B cell (primary cell): ENCODE data around the gene PLA2G2D. TPM values are rescaled to one million over a fixed set of nuclear protein-coding genes. Genes with fewer than 3 reads are reported as not detected.

Source experiments
- ATAC-seq: fragments of 200-7000 bp; cut with Tn5 transposase; one replicate; pipeline ENCODE4 v1.10.0; 2021; ENCODE audit warnings: low read depth, mild to moderate bottlenecking, moderate number of reproducible peaks, moderate library complexity
- CTCF ChIA-PET: fragments of 350-600 bp; sonication (Branson Sonifier 250); formaldehyde crosslinking; loops from one replicate; lab custom pipeline; 2021; ENCODE audit warnings: antibody characterized with exemption, inconsistent platforms; lab: Charles Lee
- POLR2A ChIA-PET: fragments of 350-600 bp; sonication (Branson Sonifier 250); formaldehyde crosslinking; loops from one replicate; lab custom pipeline; 2021; ENCODE audit warnings: antibody characterized with exemption; lab: Charles Lee
- DNase-seq: peaks from one replicate; pipeline ENCODE4 v3.0.0; 2013
- H2AFZ ChIP-seq: 2 replicates; pipeline ENCODE4 v1.6.1; 2012; ENCODE audit warnings: mild to moderate bottlenecking, low read depth, low read length; ENCODE audit not compliant: insufficient read depth, poor library complexity, severe bottlenecking
- H3K27ac ChIP-seq, 2 donors: 1 replicate in 1 of 2; 2 replicates in 1 of 2; pipeline ENCODE4 v1.5.1; 2012 to 2013; ENCODE audit warnings: low read length in 2 of 2, mild to moderate bottlenecking in 2 of 2, moderate library complexity in 1 of 2
- H3K27me3 ChIP-seq, 4 experiments: fragments of 200-600 bp in 1 of 4; sonication (generic) in 1 of 4; replicated peaks in 1 of 4; 1 replicate in 2 of 4; 2 replicates in 2 of 4; pipeline versions ENCODE4 v1.6.1 to v1.7.0; 2013 to 2016; ENCODE audit warnings: low read length in 3 of 4, mild to moderate bottlenecking in 2 of 4, mixed read lengths in 1 of 4, moderate library complexity in 1 of 4; ENCODE audit not compliant: insufficient read depth in 4 of 4, control insufficient read depth in 3 of 4; ENCODE audit errors: control extremely low read depth in 1 of 4
- H3K36me3 ChIP-seq, 2 experiments: replicated peaks in 1 of 2; 1 replicate in 1 of 2; 2 replicates in 1 of 2; pipeline versions ENCODE4 v1.6.1 to v1.7.1; 2013; ENCODE audit warnings: low read length in 1 of 2; ENCODE audit not compliant: insufficient read depth in 2 of 2, control insufficient read depth in 1 of 2; ENCODE audit errors: control extremely low read depth in 1 of 2, extremely low read depth in 1 of 2
- H3K4me1 ChIP-seq, 2 donors: fragments of 200-600 bp in 1 of 2; sonication (generic) in 1 of 2; 1 replicate in 1 of 2; 2 replicates in 1 of 2; pipeline versions ENCODE4 v1.5.1 to v1.6.1; 2013 to 2017; ENCODE audit warnings: low read length in 2 of 2; ENCODE audit not compliant: control insufficient read depth in 2 of 2, insufficient read depth in 2 of 2
- H3K4me2 ChIP-seq: replicated peaks from 2 replicates; pipeline ENCODE3; 2012; ENCODE audit warnings: mild to moderate bottlenecking, low read depth, low read length; ENCODE audit not compliant: poor library complexity, severe bottlenecking
- H3K4me3 ChIP-seq, 5 experiments: fragments of 200-600 bp in 1 of 5; sonication (generic) in 1 of 5; 1 replicate in 3 of 5; 2 replicates in 2 of 5; pipeline versions ENCODE4 v1.5.1 to v1.7.0; 2011 to 2016; ENCODE audit warnings: low read length in 4 of 5, mild to moderate bottlenecking in 4 of 5, low read depth in 2 of 5, control low read depth in 1 of 5, moderate library complexity in 1 of 5; ENCODE audit not compliant: insufficient read depth in 1 of 5; ENCODE audit errors: control extremely low read depth in 1 of 5, extremely low read depth in 1 of 5
- H3K79me2 ChIP-seq: fragments of 200-600 bp; sonication (generic); one replicate; pipeline ENCODE4 v1.6.0; 2016; ENCODE audit warnings: low read length; ENCODE audit not compliant: control insufficient read depth, insufficient read depth
- H3K9ac ChIP-seq: fragments of 200-600 bp; sonication (generic); 2 replicates; pipeline ENCODE4 v1.6.1; 2017; ENCODE audit warnings: mild to moderate bottlenecking, low read length, moderate library complexity
- H3K9me3 ChIP-seq, 3 donors: one replicate each; pipeline versions ENCODE4 v1.6.1 to v1.7.1; 2013; ENCODE audit warnings: low read length in 2 of 3; ENCODE audit not compliant: control insufficient read depth in 2 of 3, insufficient read depth in 1 of 3; ENCODE audit errors: control extremely low read depth in 1 of 3
- H4K20me1 ChIP-seq: 2 replicates; pipeline ENCODE4 v1.6.0; 2012; ENCODE audit warnings: mild to moderate bottlenecking, low read length; ENCODE audit not compliant: insufficient read depth, control insufficient read depth, poor library complexity, severe bottlenecking
- H3K27ac Mint-ChIP-seq: one replicate; pipeline ENCODE4 v1.8.0; 2021; ENCODE audit warnings: mixed read lengths
- H3K27me3 Mint-ChIP-seq: one replicate; pipeline ENCODE4 v1.8.0; 2021; ENCODE audit warnings: mixed read lengths
- H3K4me1 Mint-ChIP-seq: one replicate; pipeline ENCODE4 v1.8.0; 2021; ENCODE audit warnings: mixed read lengths
- H3K4me3 Mint-ChIP-seq: one replicate; pipeline ENCODE4 v1.8.0; 2021; ENCODE audit warnings: mixed read lengths
- H3K9me3 Mint-ChIP-seq: one replicate; pipeline ENCODE4 v1.8.0; 2022; ENCODE audit warnings: mixed read lengths; ENCODE audit not compliant: insufficient read depth
- EZH2 ChIP-seq: IDR thresholded peaks from 2 replicates; pipeline ENCODE4 v1.6.1; 2012; ENCODE audit warnings: borderline replicate concordance, low read depth, mild to moderate bottlenecking, moderate library complexity, low read length; ENCODE audit not compliant: insufficient read depth, poor library complexity, severe bottlenecking
- WGBS: methylation state at CpG from one replicate; pipeline ENCODE4 v1.1.5; 2013; ENCODE audit warnings: missing lambda C conversion rate; ENCODE audit not compliant: insufficient coverage; 5-methylcytosine and 5-hydroxymethylcytosine counted together
- intact Hi-C: fragments of 100-400 bp; cut with micrococcal nuclease; formaldehyde crosslinking; loops from one replicate; pipeline ENCODE4 v1.10.0; 2022
- polyA plus RNA-seq: library from polyadenylated mRNA; depleted of rRNA; stranded (reverse); fragments of >200 nt; gene quantifications from 2 replicates; pipeline ENCODE4 v1.2.3, GENCODE V29; 2012
- total RNA-seq, 2 donors: library from RNA; stranded (reverse); fragments of 120-200 nt in 1 of 2; gene quantifications; 1 replicate in 1 of 2; 2 replicates in 1 of 2; pipeline versions ENCODE4 v1.2.3 to v1.2.4, GENCODE V29; 2013 to 2022
- TF ChIP-seq, protein P1 (sequence below): fragments of 200-600 bp; IDR thresholded peaks from one replicate; pipeline ENCODE4 v1.8.0; 2022; ENCODE audit warnings: antibody characterized with exemption, mild to moderate bottlenecking

The PLA2G2D gene
- total and polyA plus RNA-seq, 2 donors (not counting 1 experiment from before 2014, with no cell fraction given): 2.3 to 2.8 TPM

DNA sequence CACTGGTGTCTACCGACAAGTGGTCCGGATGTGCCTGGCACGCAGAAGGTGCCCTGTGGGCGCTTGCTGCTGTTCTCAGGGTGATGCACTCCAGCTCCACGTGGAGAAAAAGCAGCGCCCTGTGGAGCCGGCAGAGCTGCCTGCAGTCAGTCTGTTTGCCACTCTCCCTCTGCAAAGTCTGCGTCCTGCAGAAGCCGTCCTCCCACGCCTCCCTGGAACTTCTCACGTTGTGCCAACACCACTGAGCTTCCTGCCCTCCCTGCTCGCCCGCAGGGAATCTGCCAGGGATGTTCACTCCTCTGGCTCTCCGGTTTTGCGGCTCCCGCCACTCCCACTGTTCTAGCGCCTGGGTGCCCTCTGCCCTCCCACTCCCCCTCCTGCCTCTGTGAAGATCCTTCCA lies 46.7 kb upstream of the PLA2G2D start:
- no peak overlapping the region for H3K4me3 ChIP-seq
- DNase-seq: no peak
- POLR2A ChIA-PET: no interaction called here
- Mint-ChIP-seq H3K4me3 (no peak overlapping the region), H3K27ac (no peak overlapping the region), H3K27me3 (peaks cover 24% of the 10 kb centered on the region), H3K4me1 (peaks cover 4% of the 10 kb centered on the region), H3K9me3 (peaks cover 19% of the 10 kb centered on the region)
- H2AFZ ChIP-seq: no peak overlapping the region
- H3K27me3 ChIP-seq: peaks cover 0 to 10% (median 0%) of the 10 kb centered on the region in 4 experiments
- CTCF ChIA-PET: no interaction called here
- intact Hi-C loops: no loop called here
- H3K9me3 ChIP-seq: peaks cover 0 to 63% (median 10%) of the 10 kb centered on the region in 3 donors
- H3K79me2 ChIP-seq: no peaks in the 10 kb centered on the region
- TF ChIP-seq EZH2: no peak
- TF ChIP-seq, protein P1, sequence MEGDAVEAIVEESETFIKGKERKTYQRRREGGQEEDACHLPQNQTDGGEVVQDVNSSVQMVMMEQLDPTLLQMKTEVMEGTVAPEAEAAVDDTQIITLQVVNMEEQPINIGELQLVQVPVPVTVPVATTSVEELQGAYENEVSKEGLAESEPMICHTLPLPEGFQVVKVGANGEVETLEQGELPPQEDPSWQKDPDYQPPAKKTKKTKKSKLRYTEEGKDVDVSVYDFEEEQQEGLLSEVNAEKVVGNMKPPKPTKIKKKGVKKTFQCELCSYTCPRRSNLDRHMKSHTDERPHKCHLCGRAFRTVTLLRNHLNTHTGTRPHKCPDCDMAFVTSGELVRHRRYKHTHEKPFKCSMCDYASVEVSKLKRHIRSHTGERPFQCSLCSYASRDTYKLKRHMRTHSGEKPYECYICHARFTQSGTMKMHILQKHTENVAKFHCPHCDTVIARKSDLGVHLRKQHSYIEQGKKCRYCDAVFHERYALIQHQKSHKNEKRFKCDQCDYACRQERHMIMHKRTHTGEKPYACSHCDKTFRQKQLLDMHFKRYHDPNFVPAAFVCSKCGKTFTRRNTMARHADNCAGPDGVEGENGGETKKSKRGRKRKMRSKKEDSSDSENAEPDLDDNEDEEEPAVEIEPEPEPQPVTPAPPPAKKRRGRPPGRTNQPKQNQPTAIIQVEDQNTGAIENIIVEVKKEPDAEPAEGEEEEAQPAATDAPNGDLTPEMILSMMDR: no peak
- no peak overlapping the region for H3K9ac ChIP-seq
- no peaks in the 10 kb centered on the region for H3K36me3 ChIP-seq
- no peak overlapping the region for H3K4me2 ChIP-seq
- peaks cover 5 to 7% of the 10 kb centered on the region in 2 donors for H3K4me1 ChIP-seq
- no peaks in the 10 kb centered on the region for H4K20me1 ChIP-seq
- H3K27ac ChIP-seq: no peak overlapping the region
- WGBS: 85% methylated on average over 17 of the region's 17 CpGs
- no peak for ATAC-seq

DNA sequence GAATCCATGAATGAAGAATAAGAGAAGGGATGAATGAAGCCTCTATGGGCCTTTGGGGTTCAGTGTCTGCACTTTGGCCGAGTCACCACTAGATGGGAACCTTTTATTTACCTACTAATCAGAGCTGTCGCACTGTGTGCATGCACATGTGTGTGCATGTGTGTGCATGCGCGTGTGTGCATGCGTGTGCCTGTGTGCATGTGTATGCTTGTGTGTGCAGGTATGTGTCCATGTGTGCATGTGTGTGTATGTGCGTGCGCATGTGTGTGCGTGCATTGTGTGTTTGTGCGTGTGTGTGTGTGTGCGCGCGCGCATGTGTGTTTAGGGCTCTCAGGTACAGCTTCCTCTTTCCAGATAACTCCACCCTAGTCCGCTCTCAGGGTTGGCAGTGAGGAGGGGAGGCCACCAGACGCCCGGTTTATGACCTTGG lies 46.2 kb upstream of the PLA2G2D start:
- intact Hi-C loops: no loop called here
- ChIA-PET POLR2A (no interaction called here), CTCF (no interaction called here)
- H3K4me3 Mint-ChIP-seq: no peak overlapping the region
- Histone ChIP-seq H3K27ac (no peak overlapping the region), H3K36me3 (no peaks in the 10 kb centered on the region), H4K20me1 (no peaks in the 10 kb centered on the region), H2AFZ (no peak overlapping the region), H3K4me1 (peaks cover 0 to 1% of the 10 kb centered on the region in 2 donors), H3K9me3 (peaks cover 0 to 63% (median 15%) of the 10 kb centered on the region in 3 donors), H3K27me3 (peaks cover 0 to 10% (median 0%) of the 10 kb centered on the region in 4 experiments), H3K79me2 (no peaks in the 10 kb centered on the region), H3K4me3 (no peak overlapping the region), H3K9ac (no peak overlapping the region), H3K4me2 (no peak overlapping the region)
- H3K4me1 Mint-ChIP-seq: peaks cover 2% of the 10 kb centered on the region
- peaks cover 22% of the 10 kb centered on the region for H3K9me3 Mint-ChIP-seq
- TF ChIP-seq, protein P1: no peak
- TF ChIP-seq EZH2: no peak
- no peak overlapping the region for H3K27ac Mint-ChIP-seq
- no peak for DNase-seq
- 93% methylated on average over 7 of the region's 16 CpGs for WGBS
- ATAC-seq: no peak
- H3K27me3 Mint-ChIP-seq: peaks cover 24% of the 10 kb centered on the region
